ENCODE data around the gene SATB1. TPM values are rescaled to one million over a fixed set of nuclear protein-coding genes. Genes with fewer than 3 reads are reported as not detected.

SATB1 gene
- polyA plus RNA-seq, 1 donor from 2014 or later = 16.0 TPM

- no peak for TF ChIP-seq EZH2 (IDR thresholded peaks at IDR 0.05; ENCODE audit: borderline replicate concordance, insufficient read depth, low read length, poor library complexity, severe bottlenecking)
- TF ChIP-seq RAD21 (conservative IDR thresholded peaks at IDR 0.05) = no peak
- TF ChIP-seq EP300 (conservative IDR thresholded peaks at IDR 0.05; ENCODE audit: poor library complexity, severe bottlenecking) = no peak
- no peak for TF ChIP-seq POLR2AphosphoS5 (IDR thresholded peaks at IDR 0.05)
- TF ChIP-seq, protein P1, sequence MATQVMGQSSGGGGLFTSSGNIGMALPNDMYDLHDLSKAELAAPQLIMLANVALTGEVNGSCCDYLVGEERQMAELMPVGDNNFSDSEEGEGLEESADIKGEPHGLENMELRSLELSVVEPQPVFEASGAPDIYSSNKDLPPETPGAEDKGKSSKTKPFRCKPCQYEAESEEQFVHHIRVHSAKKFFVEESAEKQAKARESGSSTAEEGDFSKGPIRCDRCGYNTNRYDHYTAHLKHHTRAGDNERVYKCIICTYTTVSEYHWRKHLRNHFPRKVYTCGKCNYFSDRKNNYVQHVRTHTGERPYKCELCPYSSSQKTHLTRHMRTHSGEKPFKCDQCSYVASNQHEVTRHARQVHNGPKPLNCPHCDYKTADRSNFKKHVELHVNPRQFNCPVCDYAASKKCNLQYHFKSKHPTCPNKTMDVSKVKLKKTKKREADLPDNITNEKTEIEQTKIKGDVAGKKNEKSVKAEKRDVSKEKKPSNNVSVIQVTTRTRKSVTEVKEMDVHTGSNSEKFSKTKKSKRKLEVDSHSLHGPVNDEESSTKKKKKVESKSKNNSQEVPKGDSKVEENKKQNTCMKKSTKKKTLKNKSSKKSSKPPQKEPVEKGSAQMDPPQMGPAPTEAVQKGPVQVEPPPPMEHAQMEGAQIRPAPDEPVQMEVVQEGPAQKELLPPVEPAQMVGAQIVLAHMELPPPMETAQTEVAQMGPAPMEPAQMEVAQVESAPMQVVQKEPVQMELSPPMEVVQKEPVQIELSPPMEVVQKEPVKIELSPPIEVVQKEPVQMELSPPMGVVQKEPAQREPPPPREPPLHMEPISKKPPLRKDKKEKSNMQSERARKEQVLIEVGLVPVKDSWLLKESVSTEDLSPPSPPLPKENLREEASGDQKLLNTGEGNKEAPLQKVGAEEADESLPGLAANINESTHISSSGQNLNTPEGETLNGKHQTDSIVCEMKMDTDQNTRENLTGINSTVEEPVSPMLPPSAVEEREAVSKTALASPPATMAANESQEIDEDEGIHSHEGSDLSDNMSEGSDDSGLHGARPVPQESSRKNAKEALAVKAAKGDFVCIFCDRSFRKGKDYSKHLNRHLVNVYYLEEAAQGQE (IDR thresholded peaks at IDR 0.05; ENCODE audit: borderline replicate concordance) = no peak
- no peak for TF ChIP-seq SMC3 (conservative IDR thresholded peaks at IDR 0.05; ENCODE audit: poor library complexity)
- TF ChIP-seq MXI1 (conservative IDR thresholded peaks at IDR 0.05; ENCODE audit: poor library complexity, severe bottlenecking) = no peak
- TF ChIP-seq CTCF (IDR thresholded peaks at IDR 0.05; ENCODE audit: poor library complexity, severe bottlenecking) = no peak
- no peak for TF ChIP-seq TAF1 (IDR thresholded peaks at IDR 0.05; ENCODE audit: low read depth)
- no peaks in the 10 kb centered on the region for H3K36me3 ChIP-seq (ENCODE audit: insufficient read depth, low read length)
- no peak overlapping the region for H3K4me3 ChIP-seq (ENCODE audit: low read length)
- H3K27me3 ChIP-seq (ENCODE audit: insufficient read depth, low read depth, low read length) = no peaks in the 10 kb centered on the region
- H2AFZ ChIP-seq (ENCODE audit: low read depth, low read length) = no peak overlapping the region
- H3K79me2 ChIP-seq (replicated peaks; ENCODE audit: insufficient read depth, low read length) = no peaks in the 10 kb centered on the region
- H3K9ac ChIP-seq (ENCODE audit: low read length) = no peak overlapping the region
- H3K9me3 ChIP-seq (ENCODE audit: low read length) = no peaks in the 10 kb centered on the region
- H3K4me2 ChIP-seq (ENCODE audit: low read length) = no peak overlapping the region
- H3F3A ChIP-seq (ENCODE audit: insufficient read depth, low read length, poor library complexity, severe bottlenecking) = no peaks in the 10 kb centered on the region
- H3K9me2 ChIP-seq (ENCODE audit: insufficient read depth, low read length) = no peaks in the 10 kb centered on the region
- H3K27ac ChIP-seq (ENCODE audit: low read length) = no peak overlapping the region
- no peaks in the 10 kb centered on the region for H4K20me1 ChIP-seq (ENCODE audit: insufficient read depth)
Observed at GRCh38 chr3:18469775-18470174, 44.6 kb upstream of the SATB1 start.

DNA sequence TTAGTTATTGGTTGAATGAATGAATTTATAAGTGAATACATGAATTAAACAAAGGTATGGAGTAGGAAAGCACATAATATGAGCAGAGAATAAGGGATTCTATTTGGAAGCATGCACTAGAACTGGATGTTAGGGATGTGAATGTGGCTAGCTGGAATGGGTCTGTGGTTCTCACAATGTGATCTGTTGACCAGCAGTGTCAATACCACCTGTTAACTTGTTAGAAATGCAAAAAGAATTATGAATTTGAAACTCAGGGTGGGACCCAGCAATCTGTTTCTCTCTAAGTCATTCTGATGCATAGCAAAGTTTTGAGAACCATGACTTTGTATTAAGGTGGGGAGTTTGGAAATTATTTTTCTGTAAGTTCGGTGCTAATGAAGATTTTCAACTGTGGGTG, 41.0 kb upstream of the SATB1 start:
- no peak overlapping the region for H3K4me2 ChIP-seq (ENCODE audit: low read length)
- H3F3A ChIP-seq (ENCODE audit: insufficient read depth, low read length, poor library complexity, severe bottlenecking) = no peaks in the 10 kb centered on the region
- H3K27ac ChIP-seq (ENCODE audit: low read length) = no peak overlapping the region
- H3K27me3 ChIP-seq (ENCODE audit: insufficient read depth, low read depth, low read length) = no peaks in the 10 kb centered on the region
- H3K4me3 ChIP-seq (ENCODE audit: low read length) = no peak overlapping the region
- no peaks in the 10 kb centered on the region for H3K36me3 ChIP-seq (ENCODE audit: insufficient read depth, low read length)
- no peaks in the 10 kb centered on the region for H4K20me1 ChIP-seq (ENCODE audit: insufficient read depth)
- no peaks in the 10 kb centered on the region for H3K9me2 ChIP-seq (ENCODE audit: insufficient read depth, low read length)
- H3K79me2 ChIP-seq (replicated peaks; ENCODE audit: insufficient read depth, low read length) = no peaks in the 10 kb centered on the region
- H3K9ac ChIP-seq (ENCODE audit: low read length) = no peak overlapping the region
- TF ChIP-seq, protein P1 (IDR thresholded peaks at IDR 0.05; ENCODE audit: borderline replicate concordance) = no peak
- TF ChIP-seq SMC3 (conservative IDR thresholded peaks at IDR 0.05; ENCODE audit: poor library complexity) (no peak), POLR2AphosphoS5 (IDR thresholded peaks at IDR 0.05) (no peak), CTCF (IDR thresholded peaks at IDR 0.05; ENCODE audit: poor library complexity, severe bottlenecking) (no peak), EP300 (conservative IDR thresholded peaks at IDR 0.05; ENCODE audit: poor library complexity, severe bottlenecking) (no peak), EZH2 (IDR thresholded peaks at IDR 0.05; ENCODE audit: borderline replicate concordance, insufficient read depth, low read length, poor library complexity, severe bottlenecking) (no peak)
- H3K9me3 ChIP-seq (ENCODE audit: low read length) = no peaks in the 10 kb centered on the region
- no peak overlapping the region for H2AFZ ChIP-seq (ENCODE audit: low read depth, low read length)
